Effector memory CD4-positive, alpha-beta T cell (primary cell): ENCODE results near the gene SHKBP1.

ENCODE experiments used
- DNase-seq, 3 donors: peaks; one replicate each; pipeline ENCODE4 v3.0.0-alpha.2; 2020
- H3K27ac ChIP-seq: 2 replicates; pipeline ENCODE4 v1.7.0; 2013; ENCODE audit warnings: mild to moderate bottlenecking, low read length, moderate library complexity; ENCODE audit not compliant: insufficient read depth, poor library complexity, severe bottlenecking
- H3K27me3 ChIP-seq: replicated peaks from 2 replicates; pipeline ENCODE4 v1.7.0; 2013; ENCODE audit warnings: mild to moderate bottlenecking, low read length; ENCODE audit not compliant: insufficient read depth, control insufficient read depth, poor library complexity, severe bottlenecking
- H3K36me3 ChIP-seq: 2 replicates; pipeline ENCODE4 v1.7.0; 2013; ENCODE audit warnings: mild to moderate bottlenecking, low read length, moderate library complexity; ENCODE audit not compliant: control insufficient read depth, insufficient read depth
- H3K4me1 ChIP-seq: 2 replicates; pipeline ENCODE4 v1.7.0; 2013; ENCODE audit warnings: low read length, mild to moderate bottlenecking; ENCODE audit not compliant: control insufficient read depth, insufficient read depth, poor library complexity, severe bottlenecking
- H3K4me3 ChIP-seq: 2 replicates; pipeline ENCODE4 v1.7.0; 2013; ENCODE audit warnings: low read length, low read depth, mild to moderate bottlenecking; ENCODE audit not compliant: insufficient read depth, poor library complexity, severe bottlenecking
- H3K9me3 ChIP-seq: 2 replicates; pipeline ENCODE4 v1.7.0; 2013; ENCODE audit warnings: mild to moderate bottlenecking, low read length, moderate library complexity; ENCODE audit not compliant: control insufficient read depth

SHKBP1 gene

GRCh38 chr19:40633207-40633606 lies 56.5 kb downstream of the SHKBP1 start:
- Histone ChIP-seq H3K9me3 (no peaks in the 10 kb centered on the region), H3K27ac (no peak overlapping the region), H3K4me3 (no peak overlapping the region), H3K27me3 (no peaks in the 10 kb centered on the region), H3K36me3 (no peaks in the 10 kb centered on the region), H3K4me1 (peaks cover 8% of the 10 kb centered on the region)
- no peak for DNase-seq

GRCh38 chr19:40638327-40638726 lies 61.7 kb downstream of the SHKBP1 start:
- no peak for DNase-seq

GRCh38 chr19:40639638-40639982 lies 62.9 kb downstream of the SHKBP1 start:
- Histone ChIP-seq H3K9me3 (no peaks in the 10 kb centered on the region), H3K4me1 (peaks cover 2% of the 10 kb centered on the region), H3K36me3 (no peaks in the 10 kb centered on the region), H3K4me3 (no peak overlapping the region), H3K27ac (no peak overlapping the region), H3K27me3 (no peaks in the 10 kb centered on the region)
- DNase-seq = no peak

More at GRCh38 chr19:40638327-40638726, 61.7 kb downstream of the SHKBP1 start:
- no peaks in the 10 kb centered on the region for H3K36me3 ChIP-seq
- no peaks in the 10 kb centered on the region for H3K9me3 ChIP-seq
- no peaks in the 10 kb centered on the region for H3K27me3 ChIP-seq
- H3K4me1 ChIP-seq = peaks cover 8% of the 10 kb centered on the region
- no peak overlapping the region for H3K4me3 ChIP-seq
- no peak overlapping the region for H3K27ac ChIP-seq

- Histone ChIP-seq H3K9me3 (no peaks in the 10 kb centered on the region), H3K27me3 (no peaks in the 10 kb centered on the region), H3K4me3 (no peak overlapping the region), H3K27ac (no peak overlapping the region), H3K36me3 (no peaks in the 10 kb centered on the region), H3K4me1 (no peaks in the 10 kb centered on the region)
- no peak for DNase-seq
Observed at GRCh38 chr19:40640744-40641143, 64.1 kb downstream of the SHKBP1 start.
